IMR-90 (cell line): ENCODE measurements around the gene CHD9. TPM values are rescaled to one million over a fixed set of nuclear protein-coding genes. Genes with fewer than 3 reads are reported as not detected.

Experiments used
- ATAC-seq: fragments of 200-7000 bp; cut with Tn5 transposase; 2 replicates; pipeline ENCODE4 v1.9.1; 2020; ENCODE audit warnings: low read depth, mild to moderate bottlenecking, moderate library complexity
- BruUV-seq: library from RNA; stranded (reverse); fragments of 400-500 nt; replicated peaks from 2 replicates; lab custom pipeline; 2021; lab: Mats Ljungman, UMichigan
- CTCF ChIA-PET: fragments of 300-600 bp; formaldehyde crosslinking; extraction: SDS; loops from one replicate; lab custom pipeline; 2021; ENCODE audit warnings: antibody characterized with exemption; lab: Yijun Ruan, JAX
- POLR2A ChIA-PET: fragments of 300-600 bp; sonication (Branson Sonifier 250); formaldehyde crosslinking; loops from one replicate; lab custom pipeline; 2022; ENCODE audit warnings: antibody characterized with exemption; ENCODE audit not compliant: unreplicated experiment; lab: Charles Lee
- DNase-seq: peaks from one replicate; pipeline ENCODE4 v3.0.0; 2013
- H2AFZ ChIP-seq: replicated peaks from 2 replicates; pipeline ENCODE3; 2013; ENCODE audit warnings: low read length, mild to moderate bottlenecking; ENCODE audit not compliant: poor library complexity
- H2AK5ac ChIP-seq: 2 replicates; pipeline ENCODE4 v1.6.1; 2013; ENCODE audit warnings: low read depth, low read length, inconsistent platforms
- H2AK9ac ChIP-seq: replicated peaks from 2 replicates; pipeline ENCODE3; 2013; ENCODE audit warnings: mild to moderate bottlenecking, low read depth, low read length, moderate library complexity; ENCODE audit not compliant: poor library complexity
- H2BK120ac ChIP-seq: 2 replicates; pipeline ENCODE4 v1.6.1; 2013; ENCODE audit warnings: low read depth, low read length, inconsistent platforms
- H2BK15ac ChIP-seq: 3 replicates; pipeline ENCODE4 v1.6.1; 2013; ENCODE audit warnings: low read depth, low read length, inconsistent platforms
- H2BK20ac ChIP-seq: 2 replicates; pipeline ENCODE4 v1.6.1; 2013; ENCODE audit warnings: low read depth, mild to moderate bottlenecking, inconsistent platforms, low read length, moderate library complexity
- H2BK5ac ChIP-seq: 2 replicates; pipeline ENCODE4 v1.6.1; 2013; ENCODE audit warnings: mild to moderate bottlenecking, low read depth, low read length, inconsistent platforms; ENCODE audit not compliant: poor library complexity, severe bottlenecking
- H3K14ac ChIP-seq: replicated peaks from 2 replicates; pipeline ENCODE4 v1.6.1; 2013; ENCODE audit warnings: low read depth, low read length, inconsistent platforms
- H3K18ac ChIP-seq: 2 replicates; pipeline ENCODE4 v1.6.1; 2013; ENCODE audit warnings: low read depth, low read length, control low read depth
- H3K23ac ChIP-seq: 2 replicates; pipeline ENCODE4 v1.6.1; 2013; ENCODE audit warnings: low read depth, low read length, inconsistent platforms
- H3K27ac ChIP-seq: 2 replicates; pipeline ENCODE4 v1.5.1; 2013; ENCODE audit warnings: mild to moderate bottlenecking, control low read depth, low read length; ENCODE audit not compliant: insufficient read depth
- H3K27me3 ChIP-seq: 2 replicates; pipeline ENCODE4 v1.6.1; 2013; ENCODE audit warnings: low read length; ENCODE audit not compliant: control insufficient read depth, insufficient read depth
- H3K36me3 ChIP-seq: 2 replicates; pipeline ENCODE4 v1.6.1; 2013; ENCODE audit warnings: low read length, mixed read lengths; ENCODE audit not compliant: control insufficient read depth, insufficient read depth
- H3K4ac ChIP-seq: 2 replicates; pipeline ENCODE4 v1.6.1; 2013; ENCODE audit warnings: low read depth, low read length, inconsistent platforms
- H3K4me1 ChIP-seq: 2 replicates; pipeline ENCODE4 v1.6.1; 2013; ENCODE audit warnings: low read length, mixed read lengths; ENCODE audit not compliant: control insufficient read depth, insufficient read depth
- H3K4me2 ChIP-seq: 2 replicates; pipeline ENCODE4 v1.6.1; 2013; ENCODE audit warnings: low read depth, mild to moderate bottlenecking, control low read depth, low read length, moderate library complexity
- H3K4me3 ChIP-seq: 2 replicates; pipeline ENCODE4 v1.5.1; 2013; ENCODE audit warnings: low read depth, mild to moderate bottlenecking, control low read depth, low read length, moderate library complexity; ENCODE audit not compliant: insufficient read depth
- H3K56ac ChIP-seq: 2 replicates; pipeline ENCODE4 v1.6.1; 2013; ENCODE audit warnings: low read length, inconsistent platforms; ENCODE audit not compliant: insufficient read depth; ENCODE audit errors: extremely low read depth
- H3K79me1 ChIP-seq, 2 experiments: 2 replicates each; pipeline ENCODE4 v1.6.1; 2013; ENCODE audit warnings: low read length in 2 of 2, inconsistent platforms in 1 of 2, low read depth in 1 of 2
- H3K9ac ChIP-seq: 2 replicates; pipeline ENCODE4 v1.6.1; 2013; ENCODE audit warnings: low read depth, low read length, control low read depth
- H3K9me1 ChIP-seq: 2 replicates; pipeline ENCODE4 v1.6.1; 2013; ENCODE audit warnings: low read length, inconsistent platforms; ENCODE audit not compliant: insufficient read depth
- H3K9me3 ChIP-seq: 2 replicates; pipeline ENCODE4 v1.6.1; 2013; ENCODE audit warnings: low read length; ENCODE audit not compliant: control insufficient read depth, insufficient read depth
- H4K20me1 ChIP-seq: 2 replicates; pipeline ENCODE4 v1.6.1; 2013; ENCODE audit warnings: low read length, inconsistent platforms; ENCODE audit not compliant: insufficient read depth
- H4K5ac ChIP-seq: 2 replicates; pipeline ENCODE4 v1.6.1; 2013; ENCODE audit warnings: mild to moderate bottlenecking, low read depth, low read length, control low read depth
- H4K8ac ChIP-seq, 2 experiments: 2 replicates each; pipeline ENCODE4 v1.6.1; 2013; ENCODE audit warnings: low read depth in 2 of 2, low read length in 2 of 2, control low read depth in 1 of 2, inconsistent platforms in 1 of 2
- H4K91ac ChIP-seq: 2 replicates; pipeline ENCODE4 v1.6.1; 2013; ENCODE audit warnings: low read depth, low read length, inconsistent platforms; ENCODE audit not compliant: insufficient read depth
- CHD1 ChIP-seq: IDR thresholded peaks from 2 replicates; pipeline ENCODE4 v1.6.1; 2012; ENCODE audit warnings: low read depth, low read length, improper control_type of control experiment
- FOS ChIP-seq: fragments of 150-350 bp; IDR thresholded peaks from 2 replicates; pipeline ENCODE4 v1.6.1; 2016; ENCODE audit warnings: low read depth, low read length
- MAZ ChIP-seq: IDR thresholded peaks from 2 replicates; pipeline ENCODE4 v1.6.1; 2012; ENCODE audit warnings: low read depth, mild to moderate bottlenecking, low read length, improper control_type of control experiment, moderate library complexity, borderline replicate concordance
- MXI1 ChIP-seq: IDR thresholded peaks from 2 replicates; pipeline ENCODE4 v1.6.1; 2012; ENCODE audit warnings: low read depth, mild to moderate bottlenecking, low read length, moderate library complexity, borderline replicate concordance
- NFE2L2 ChIP-seq: fragments of 150-350 bp; IDR thresholded peaks from 2 replicates; pipeline ENCODE4 v1.6.1; 2016; ENCODE audit warnings: low read depth, mild to moderate bottlenecking, low read length
- POLR2A ChIP-seq: IDR thresholded peaks from 2 replicates; pipeline ENCODE4 v1.6.1; 2012; ENCODE audit warnings: mild to moderate bottlenecking, low read depth, low read length
- RFX5 ChIP-seq: IDR thresholded peaks from 2 replicates; pipeline ENCODE4 v1.8.0; 2012; ENCODE audit warnings: low read depth, mild to moderate bottlenecking, low read length, moderate library complexity
- SMC3 ChIP-seq: fragments of 150-350 bp; IDR thresholded peaks from 2 replicates; pipeline ENCODE4 v1.6.1; 2016; ENCODE audit warnings: low read depth, mild to moderate bottlenecking, antibody characterized with exemption, low read length, moderate library complexity
- WGBS, 2 experiments: methylation state at CpG; one replicate each; pipeline versions ENCODE4 v1.1.5 to v1.1.7; 2013; ENCODE audit warnings: missing lambda C conversion rate in 2 of 2; ENCODE audit not compliant: insufficient read length in 1 of 2; ENCODE audit errors: extremely low coverage in 2 of 2; 5-methylcytosine and 5-hydroxymethylcytosine counted together
- dilution Hi-C: fragments of 300-500 bp; cut with HindIII; formaldehyde crosslinking; loops from one replicate; pipeline ENCODE4 v1.14.3; 2018; ENCODE audit warnings: low sequenced_read_pairs; ENCODE audit not compliant: unreplicated experiment
- in situ Hi-C: fragments of 300-500 bp; cut with MboI; formaldehyde crosslinking; loops from 3 replicates; pipeline ENCODE4 v1.14.3; 2019; ENCODE audit warnings: low sequenced_read_pairs, inconsistent platforms, mixed read lengths
- intact Hi-C: fragments of 100-400 bp; cut with micrococcal nuclease; formaldehyde crosslinking; loops from 2 replicates; pipeline ENCODE4 v1.10.0; 2022
- polyA plus RNA-seq, 3 experiments: library from polyadenylated mRNA; depleted of rRNA; stranded (reverse); fragments of >200 nt; gene quantifications; 2 replicates each; pipeline ENCODE4 v1.2.3, GENCODE V29; 2012; ENCODE audit warnings: low replicate concordance in 1 of 3
- total RNA-seq: library from RNA; depleted of rRNA; stranded (reverse); fragments of >200 nt; gene quantifications from 2 replicates; pipeline ENCODE4 v1.2.3, GENCODE V29; 2012
- TF ChIP-seq, protein P1 (sequence below): fragments of 150-350 bp; IDR thresholded peaks from 2 replicates; pipeline ENCODE4 v1.6.1; 2016; ENCODE audit warnings: low read depth, mild to moderate bottlenecking, low read length, moderate library complexity, borderline replicate concordance
- TF ChIP-seq, protein P2 (sequence below): conservative IDR thresholded peaks from 2 replicates; pipeline ENCODE4 v1.5.1; 2012; ENCODE audit warnings: mild to moderate bottlenecking, low read depth, low read length, improper control_type of control experiment
- TF ChIP-seq, protein P3 (sequence below): fragments of 150-350 bp; IDR thresholded peaks from 2 replicates; pipeline ENCODE4 v1.6.1; 2017; ENCODE audit warnings: mild to moderate bottlenecking, antibody characterized with exemption, low read length, low read depth

Gene CHD9
- total and polyA plus RNA-seq, 2 of the 4 experiments (the other 2 are of a cell fraction) = 9.1 to 48.8 TPM

DNA sequence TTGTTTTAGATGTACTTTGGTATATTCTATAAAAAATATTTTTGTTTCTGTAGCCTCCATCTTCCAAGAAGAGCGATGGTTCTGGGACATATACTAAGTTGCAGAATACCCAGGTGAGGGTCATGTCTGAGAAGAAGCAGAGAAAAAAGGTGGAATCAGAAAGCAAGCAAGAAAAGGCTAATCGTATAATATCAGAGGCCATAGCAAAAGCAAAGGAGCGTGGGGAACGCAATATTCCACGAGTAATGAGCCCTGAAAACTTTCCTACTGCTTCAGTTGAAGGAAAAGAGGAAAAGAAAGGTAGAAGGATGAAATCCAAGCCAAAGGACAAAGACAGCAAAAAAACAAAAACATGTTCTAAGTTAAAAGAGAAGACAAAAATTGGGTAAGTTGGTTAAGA is 154.6 kb downstream of the CHD9 start (continued):
- TF ChIP-seq, protein P1, sequence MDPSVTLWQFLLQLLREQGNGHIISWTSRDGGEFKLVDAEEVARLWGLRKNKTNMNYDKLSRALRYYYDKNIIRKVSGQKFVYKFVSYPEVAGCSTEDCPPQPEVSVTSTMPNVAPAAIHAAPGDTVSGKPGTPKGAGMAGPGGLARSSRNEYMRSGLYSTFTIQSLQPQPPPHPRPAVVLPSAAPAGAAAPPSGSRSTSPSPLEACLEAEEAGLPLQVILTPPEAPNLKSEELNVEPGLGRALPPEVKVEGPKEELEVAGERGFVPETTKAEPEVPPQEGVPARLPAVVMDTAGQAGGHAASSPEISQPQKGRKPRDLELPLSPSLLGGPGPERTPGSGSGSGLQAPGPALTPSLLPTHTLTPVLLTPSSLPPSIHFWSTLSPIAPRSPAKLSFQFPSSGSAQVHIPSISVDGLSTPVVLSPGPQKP = no peak

DNA sequence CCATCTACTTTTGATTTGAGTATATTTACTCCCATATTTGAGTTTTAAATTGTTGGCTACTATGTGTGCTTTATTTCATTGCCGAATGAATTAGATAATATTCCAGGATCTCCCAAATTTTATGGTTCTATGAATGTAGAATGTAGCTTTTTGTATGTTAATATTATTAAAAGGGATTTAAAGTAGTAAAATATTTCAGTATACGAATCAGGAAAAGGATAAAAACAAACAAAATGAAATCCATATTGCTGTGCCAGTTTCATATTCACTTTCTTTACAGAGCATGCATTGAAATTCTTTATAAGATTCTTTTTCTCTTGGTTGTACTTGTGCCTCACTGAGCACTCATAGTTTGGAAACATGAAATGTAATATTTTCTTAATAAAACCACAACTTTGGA is 155.1 kb downstream of the CHD9 start:
- in situ Hi-C loops (loop anchor here (10.0 kb wide), 1 partner anchor 155 kb away; the partner anchor contains the start of genes CHD9 and CHD9NB), dilution Hi-C loops (no loop called here), intact Hi-C loops (no loop called here)
- Histone ChIP-seq H2AK5ac (no peak overlapping the region), H3K9ac (peak overlapping the region; percentile 98; the same call in 1 of the 2 replicates), H2BK120ac (no peak overlapping the region), H3K23ac (peak overlapping the region; percentile 93; the same call in 1 of the 2 replicates), H3K4me2 (peak overlapping the region; percentile 99), H2BK15ac (no peak overlapping the region), H3K27me3 (no peaks in the 10 kb centered on the region), H3K36me3 (peaks cover 2% of the 10 kb centered on the region; the same call in 1 of the 2 replicates), H3K4me1 (no peaks in the 10 kb centered on the region; the same call in 1 of the 2 replicates), H3K14ac (no peak overlapping the region), H3K27ac (no peak overlapping the region), H2AFZ (no peak overlapping the region), H2BK5ac (peak overlapping the region; percentile 50), H4K8ac (no peak overlapping the region), H4K20me1 (peaks cover 8% of the 10 kb centered on the region; the same call in 1 of the 2 replicates), H3K18ac (no peak overlapping the region), H2BK20ac (no peak overlapping the region), H2AK9ac (no peak overlapping the region), H3K9me3 (no peaks in the 10 kb centered on the region), H3K79me1 (peaks cover 2 to 15% of the 10 kb centered on the region in 2 experiments; a peak in 2 of 4 replicates), H3K4me3 (peak overlapping the region; percentile 63), H3K56ac (no peak overlapping the region), H3K9me1 (0 out of 2 replicates have a peak, but pooled peaks cover 2% of the 10 kb centered on the region), H4K5ac (no peak overlapping the region), H4K91ac (no peak overlapping the region), H3K4ac (peak overlapping the region; percentile 45; the same call in 1 of the 2 replicates)
- DNase-seq (no peak), ATAC-seq (no peak)
- POLR2A ChIA-PET = no interaction called here
- BruUV-seq = no TSS peak
- no CpG with 5 or more reads among the region's 2 CpGs for WGBS, 2 experiments
- CTCF ChIA-PET = no interaction called here
- TF ChIP-seq, protein P2, sequence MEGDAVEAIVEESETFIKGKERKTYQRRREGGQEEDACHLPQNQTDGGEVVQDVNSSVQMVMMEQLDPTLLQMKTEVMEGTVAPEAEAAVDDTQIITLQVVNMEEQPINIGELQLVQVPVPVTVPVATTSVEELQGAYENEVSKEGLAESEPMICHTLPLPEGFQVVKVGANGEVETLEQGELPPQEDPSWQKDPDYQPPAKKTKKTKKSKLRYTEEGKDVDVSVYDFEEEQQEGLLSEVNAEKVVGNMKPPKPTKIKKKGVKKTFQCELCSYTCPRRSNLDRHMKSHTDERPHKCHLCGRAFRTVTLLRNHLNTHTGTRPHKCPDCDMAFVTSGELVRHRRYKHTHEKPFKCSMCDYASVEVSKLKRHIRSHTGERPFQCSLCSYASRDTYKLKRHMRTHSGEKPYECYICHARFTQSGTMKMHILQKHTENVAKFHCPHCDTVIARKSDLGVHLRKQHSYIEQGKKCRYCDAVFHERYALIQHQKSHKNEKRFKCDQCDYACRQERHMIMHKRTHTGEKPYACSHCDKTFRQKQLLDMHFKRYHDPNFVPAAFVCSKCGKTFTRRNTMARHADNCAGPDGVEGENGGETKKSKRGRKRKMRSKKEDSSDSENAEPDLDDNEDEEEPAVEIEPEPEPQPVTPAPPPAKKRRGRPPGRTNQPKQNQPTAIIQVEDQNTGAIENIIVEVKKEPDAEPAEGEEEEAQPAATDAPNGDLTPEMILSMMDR = no peak
- TF ChIP-seq NFE2L2 (no peak), CHD1 (no peak), MXI1 (no peak), MAZ (no peak), SMC3 (no peak), POLR2A (no peak), RFX5 (no peak), FOS (no peak)
- TF ChIP-seq, protein P1 = no peak
- TF ChIP-seq, protein P3, sequence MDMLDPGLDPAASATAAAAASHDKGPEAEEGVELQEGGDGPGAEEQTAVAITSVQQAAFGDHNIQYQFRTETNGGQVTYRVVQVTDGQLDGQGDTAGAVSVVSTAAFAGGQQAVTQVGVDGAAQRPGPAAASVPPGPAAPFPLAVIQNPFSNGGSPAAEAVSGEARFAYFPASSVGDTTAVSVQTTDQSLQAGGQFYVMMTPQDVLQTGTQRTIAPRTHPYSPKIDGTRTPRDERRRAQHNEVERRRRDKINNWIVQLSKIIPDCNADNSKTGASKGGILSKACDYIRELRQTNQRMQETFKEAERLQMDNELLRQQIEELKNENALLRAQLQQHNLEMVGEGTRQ = no peak
